Daoy (cell line): ENCODE measurements around the gene NRSN2. TPM values are rescaled to one million over a fixed set of nuclear protein-coding genes. Genes with fewer than 3 reads are reported as not detected.

Source experiments
- DNase-seq: peaks from one replicate; pipeline ENCODE4 v3.0.0-alpha.2; 2015; ENCODE audit warnings: low read depth
- total RNA-seq: library from RNA; depleted of rRNA; stranded (reverse); fragments of >200 nt; shearing (Covaris generic); gene quantifications from 2 replicates; pipeline ENCODE4 v1.2.3, GENCODE V29; 2014; rRNA removed

NRSN2 gene
- total RNA-seq, 1 experiment from 2014 or later: 19.3 TPM

DNA sequence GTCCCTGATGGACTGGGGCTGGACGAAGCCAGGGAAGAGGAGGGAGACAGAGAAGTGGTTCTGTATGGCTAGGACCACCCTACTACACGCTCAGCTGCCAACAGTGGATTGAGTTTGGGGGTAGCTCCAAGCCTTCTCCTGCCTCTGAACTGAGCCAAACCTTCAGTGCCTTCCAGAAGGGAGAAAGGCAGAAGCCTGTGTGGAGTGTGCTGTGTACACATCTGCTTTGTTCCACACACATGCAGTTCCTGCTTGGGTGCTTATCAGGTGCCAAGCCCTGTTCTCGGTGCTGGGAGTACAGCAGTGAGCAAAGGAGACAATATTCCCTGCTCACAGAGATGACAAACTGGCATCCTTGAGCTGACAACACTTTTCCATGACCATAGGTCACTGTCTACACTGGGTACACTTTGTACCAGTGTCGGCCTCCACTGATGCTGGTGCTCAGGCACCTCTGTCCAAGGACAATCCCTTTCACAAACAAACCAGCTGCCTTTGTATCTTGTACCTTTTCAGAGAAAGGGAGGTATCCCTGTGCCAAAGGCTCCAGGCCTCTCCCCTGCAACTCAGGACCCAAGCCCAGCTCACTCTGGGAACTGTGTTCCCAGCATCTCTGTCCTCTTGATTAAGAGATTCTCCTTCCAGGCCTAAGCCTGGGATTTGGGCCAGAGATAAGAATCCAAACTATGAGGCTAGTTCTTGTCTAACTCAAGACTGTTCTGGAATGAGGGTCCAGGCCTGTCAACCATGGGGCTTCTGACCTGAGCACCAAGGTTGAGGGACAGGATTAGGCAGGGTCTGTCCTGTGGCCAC, 49.9 kb downstream of the NRSN2 start:
- no peak for DNase-seq

DNA sequence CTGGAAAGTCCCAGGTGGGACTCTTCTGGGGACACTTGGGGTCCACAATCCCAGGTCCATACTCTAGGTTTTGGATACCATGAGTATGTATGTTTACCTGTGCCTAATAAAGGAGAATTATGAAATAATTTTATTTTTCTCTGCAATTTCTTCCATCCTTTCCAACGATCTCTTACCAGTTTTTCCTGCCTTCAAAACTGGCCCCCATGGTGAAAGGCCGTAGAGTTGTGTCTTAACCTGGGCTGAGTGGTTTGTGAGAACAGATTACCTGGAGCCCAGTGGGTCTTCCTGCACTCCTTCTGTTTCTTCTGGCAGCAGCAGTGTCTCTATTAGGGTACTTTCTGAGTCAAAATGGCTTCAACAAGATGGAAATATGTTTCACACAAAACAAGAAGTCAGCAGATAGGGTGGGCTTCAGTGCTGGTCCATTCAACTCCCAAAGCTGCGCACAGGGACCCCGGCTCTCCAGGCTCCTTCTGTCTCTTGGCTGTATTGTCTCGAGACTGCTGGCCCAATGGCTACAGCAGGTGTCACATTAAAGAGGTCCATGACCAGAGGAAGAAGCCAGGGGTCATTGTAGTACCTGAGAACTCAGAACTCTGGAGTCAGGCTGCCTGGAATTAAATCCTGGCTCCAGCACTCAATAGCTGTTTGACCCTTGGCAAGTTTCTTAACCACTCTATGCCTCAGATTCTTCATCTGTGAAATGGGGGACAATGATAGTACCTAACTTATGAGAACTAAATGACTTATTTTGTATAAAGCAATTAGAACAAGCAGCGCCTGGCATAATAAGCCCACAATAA, 50.7 kb downstream of the NRSN2 start:
- DNase-seq: no peak

DNA sequence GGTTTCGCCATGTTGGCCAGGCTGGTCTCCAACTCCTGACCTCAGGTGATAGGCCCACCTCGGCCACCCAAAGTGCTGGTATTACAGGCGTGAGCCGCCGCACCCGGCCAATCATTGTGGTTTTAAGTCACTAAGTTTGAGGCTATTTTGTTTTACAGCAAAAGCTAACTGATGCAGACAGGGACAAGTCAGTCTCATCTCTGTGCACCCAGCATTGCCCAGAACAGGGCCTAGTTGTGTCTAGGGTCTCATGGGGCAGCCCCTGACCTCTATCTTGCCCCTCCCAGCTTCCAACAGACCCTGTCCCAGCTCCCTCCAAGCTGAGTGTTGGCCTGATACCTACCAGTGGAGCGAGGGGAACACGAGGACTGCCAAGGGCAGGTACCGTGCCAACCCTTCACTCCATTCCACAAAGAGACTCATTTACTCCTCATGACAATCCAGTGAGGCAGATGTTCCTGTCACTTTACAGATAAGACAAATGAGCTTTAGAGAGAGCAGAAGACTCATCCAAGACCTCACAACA, 52.3 kb downstream of the NRSN2 start:
- DNase-seq: no peak

DNA sequence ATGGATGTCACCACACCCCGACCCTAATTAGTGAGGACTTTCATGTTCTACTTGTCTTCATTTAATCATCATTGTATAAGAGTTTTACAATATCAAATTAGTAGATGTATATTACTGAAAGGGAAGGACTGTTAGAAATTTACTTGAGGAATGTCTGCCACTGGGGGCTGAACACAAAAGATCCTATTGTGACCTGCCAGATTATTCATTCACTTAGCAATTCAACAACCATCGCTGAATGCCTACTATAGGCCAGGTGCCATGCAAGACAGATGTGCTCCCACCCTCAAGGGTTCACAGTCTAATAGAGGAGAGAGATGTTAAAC, 53.2 kb downstream of the NRSN2 start:
- no peak for DNase-seq

DNA sequence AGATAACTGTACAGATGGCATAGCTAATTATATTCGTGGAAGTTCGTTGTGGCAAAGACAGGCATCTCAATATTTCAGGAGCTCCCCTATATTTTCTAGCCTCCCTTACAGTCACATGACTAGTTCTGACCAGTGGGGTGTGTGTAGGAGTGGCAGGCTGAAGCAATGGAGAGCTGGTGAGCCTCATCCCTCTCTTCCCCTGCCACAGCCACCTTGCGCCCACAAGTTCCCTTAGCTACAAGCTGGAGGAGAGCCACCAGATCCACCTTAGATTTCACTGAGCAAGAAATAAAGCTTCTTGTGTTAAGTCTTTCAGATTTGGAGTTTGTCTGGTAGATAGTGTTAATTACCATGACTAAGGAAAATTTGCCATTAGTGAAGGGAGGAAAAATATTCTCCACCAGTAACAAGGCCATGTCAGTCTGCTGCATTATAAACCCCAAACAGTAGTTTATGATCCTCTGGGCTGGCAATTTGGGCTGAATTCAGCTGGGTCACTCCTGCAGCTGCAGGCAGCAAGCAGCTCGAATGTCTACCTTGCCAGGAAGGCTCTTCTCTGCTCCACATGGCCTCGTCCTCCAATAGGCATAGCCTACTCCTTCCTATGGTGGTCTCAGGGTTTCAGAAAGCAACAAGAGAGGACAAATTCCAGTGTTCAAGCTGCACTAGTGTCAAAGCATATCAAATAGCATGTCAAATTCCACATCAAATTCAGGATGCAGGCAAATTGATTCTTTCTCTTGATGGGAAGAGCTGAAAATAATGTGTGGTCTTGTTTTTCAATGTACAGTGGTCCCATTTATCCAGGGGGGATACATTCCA, 53.8 kb downstream of the NRSN2 start:
- no peak for DNase-seq

DNA sequence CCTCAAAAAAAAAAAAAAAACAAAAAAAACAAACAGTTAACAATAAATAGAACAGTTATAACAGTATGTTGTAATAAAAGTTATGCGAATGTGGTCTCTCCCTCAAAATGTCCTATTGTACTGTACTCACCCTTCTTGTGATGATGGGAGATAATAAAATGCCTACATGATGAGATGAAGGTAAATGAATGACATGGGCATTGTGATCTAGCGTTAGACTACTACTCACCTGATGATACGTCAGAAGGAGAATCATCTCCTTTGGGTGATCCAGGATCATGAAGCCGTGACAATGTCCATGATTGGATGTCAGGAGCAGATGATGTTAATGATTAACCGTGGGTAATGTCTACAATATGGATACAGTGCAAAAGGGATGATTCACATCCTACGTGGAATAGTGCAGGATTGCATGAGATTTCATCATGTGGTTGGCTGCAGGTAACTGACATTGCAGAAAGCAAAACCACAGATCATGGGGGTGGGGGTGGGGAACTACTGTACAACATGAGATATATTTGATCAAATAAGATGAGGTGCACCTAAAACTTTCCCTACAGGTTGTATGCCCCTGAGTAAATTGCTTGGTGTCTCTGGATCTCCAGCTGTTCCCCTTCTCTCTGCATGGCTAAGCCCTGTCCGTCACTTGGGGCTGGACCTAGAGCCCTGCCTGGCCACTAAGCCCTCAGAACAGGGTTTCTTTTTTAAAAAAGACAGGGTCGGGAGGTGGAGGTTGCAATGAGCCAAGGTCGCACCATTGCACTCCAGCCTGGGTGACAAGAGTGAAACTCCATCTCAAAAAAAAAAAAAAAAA, 55.0 kb downstream of the NRSN2 start:
- DNase-seq: no peak

DNA sequence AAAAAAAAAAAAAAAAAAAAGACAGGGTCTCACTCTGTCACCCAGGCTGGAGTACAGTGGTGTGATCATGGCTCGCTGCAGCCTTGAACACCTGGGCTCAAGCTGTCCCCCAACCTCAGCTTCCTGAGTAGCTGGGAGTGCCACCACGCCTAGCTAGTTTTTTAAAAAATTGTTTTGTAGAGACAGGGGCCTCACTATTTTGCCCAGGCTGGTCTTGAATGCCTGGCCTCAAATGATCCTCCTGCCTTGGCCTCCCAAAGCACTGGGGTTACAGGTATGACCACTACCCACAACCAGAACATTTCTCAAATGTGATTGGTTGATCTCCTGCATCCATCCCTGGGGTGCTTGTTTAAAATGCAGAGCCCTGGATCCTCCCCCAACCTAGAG, 55.6 kb downstream of the NRSN2 start:
- no peak for DNase-seq

DNA sequence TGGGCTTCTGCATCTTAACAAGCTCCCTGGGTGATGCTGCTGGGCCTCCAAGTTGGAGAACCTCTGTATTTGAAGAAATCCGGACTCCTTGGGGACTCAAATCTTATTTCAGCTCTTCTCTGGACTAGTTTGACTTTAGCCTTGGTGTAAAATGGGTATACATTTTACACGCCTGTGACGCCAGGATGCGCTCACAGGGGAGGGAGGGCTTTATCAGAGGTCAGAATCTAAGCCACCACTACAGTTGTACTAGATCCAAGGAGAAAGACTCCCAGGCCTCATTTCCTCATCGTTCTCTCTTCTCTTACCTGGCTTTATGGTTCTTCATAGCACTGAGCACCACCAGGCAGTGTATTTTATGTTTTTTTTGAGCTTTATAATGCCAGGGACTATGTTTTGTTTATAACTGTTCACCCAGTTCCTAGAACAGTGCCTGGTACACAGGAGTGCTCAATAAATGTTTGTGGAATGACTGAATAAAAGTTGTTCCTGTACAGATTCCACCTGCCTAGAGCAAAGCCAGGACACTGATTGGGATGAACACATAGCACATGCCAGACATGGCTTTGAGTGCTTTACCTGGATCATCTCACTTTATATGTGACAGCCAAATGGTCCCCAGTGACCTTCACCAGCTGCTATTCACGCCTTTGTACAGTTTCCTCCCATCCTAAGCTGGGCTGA, 56.1 kb downstream of the NRSN2 start:
- DNase-seq: no peak

DNA sequence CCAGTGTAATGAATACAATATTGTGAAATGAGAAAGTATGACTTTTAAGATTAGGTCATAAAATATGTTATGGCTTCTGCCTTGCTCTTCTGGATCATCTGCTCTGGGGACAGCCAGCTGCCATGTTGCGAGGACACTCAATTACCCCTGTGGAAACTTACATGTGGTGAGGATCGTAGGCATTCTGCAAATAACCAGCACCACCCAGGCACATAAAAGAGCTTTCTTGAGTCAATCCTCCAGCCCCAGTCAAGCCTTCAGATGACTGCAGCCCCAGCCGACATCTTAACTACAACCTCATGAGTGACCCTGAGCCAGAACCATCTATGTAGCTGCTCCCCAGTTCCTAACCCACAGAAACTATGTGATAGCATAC, 56.7 kb downstream of the NRSN2 start:
- DNase-seq: no peak

DNA sequence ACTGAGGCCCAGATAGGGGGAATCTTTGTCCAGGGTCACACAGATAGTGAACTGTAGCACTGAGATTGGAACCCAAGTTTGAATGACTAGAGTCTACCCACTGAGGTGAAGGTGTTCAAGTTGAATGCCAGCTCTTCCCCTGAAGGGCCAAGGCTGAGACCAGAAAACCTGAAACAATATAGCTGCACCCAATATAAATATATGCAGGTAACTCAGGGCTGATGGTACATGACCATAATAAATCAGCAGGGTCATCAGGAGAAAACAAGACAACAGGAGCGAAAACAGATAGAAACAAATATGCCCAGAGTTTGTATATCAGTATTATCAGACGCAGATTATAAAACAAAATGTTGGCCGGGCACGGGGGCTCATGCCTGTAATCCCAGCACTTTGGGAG, 57.2 kb downstream of the NRSN2 start:
- DNase-seq: no peak

Other genes with a start within 250 kb of the NRSN2 start
- gene DEFB126, start 204.5 kb upstream of the NRSN2 start, total RNA-seq: not detected in 2 replicates
- gene DEFB127, start 189.7 kb upstream of the NRSN2 start, total RNA-seq: not detected in 2 replicates
- gene DEFB128, start 157.4 kb upstream of the NRSN2 start, total RNA-seq: not detected in 2 replicates
- not detected in 2 replicates for gene DEFB129, start 119.9 kb upstream of the NRSN2 start, total RNA-seq
- gene DEFB132, start 89.4 kb upstream of the NRSN2 start, total RNA-seq: not detected in 2 replicates
- 0.51 and 0.57 TPM in 2 replicates for gene C20orf96, start 56.4 kb upstream of the NRSN2 start, total RNA-seq
- gene ZCCHC3, start 49.5 kb upstream of the NRSN2 start, total RNA-seq: 14.3 and 15.8 TPM in 2 replicates
- gene SOX12, start 21.6 kb upstream of the NRSN2 start, total RNA-seq: 1.1 and 1.5 TPM in 2 replicates
- gene TRIB3, start 33.6 kb downstream of the NRSN2 start, total RNA-seq: 11.2 and 16.3 TPM in 2 replicates
- 42.5 and 42.9 TPM in 2 replicates for gene RBCK1, start 61.2 kb downstream of the NRSN2 start, total RNA-seq
- gene TBC1D20, start 115.4 kb downstream of the NRSN2 start, total RNA-seq: 11.2 and 13.3 TPM in 2 replicates
- gene CSNK2A1, start 196.7 kb downstream of the NRSN2 start, total RNA-seq: 123 and 154 TPM in 2 replicates